Measurements from ENCODE around the gene ACSF3. TPM values are rescaled to one million over a fixed set of nuclear protein-coding genes. Genes with fewer than 3 reads are reported as not detected.

ACSF3 gene
- total and polyA plus RNA-seq, 2 donors (not counting 1 experiment from before 2014, with no cell fraction given): 45.2 to 113 TPM

GRCh38 chr16:89117227-89117974 lies 23.7 kb downstream of the ACSF3 start:
- no peaks in the 10 kb centered on the region for H3K9me3 Mint-ChIP-seq (ENCODE audit: insufficient read depth)
- H3K4me2 ChIP-seq (replicated peaks; ENCODE audit: low read depth, low read length, poor library complexity, severe bottlenecking): no peak overlapping the region
- H3K27me3 Mint-ChIP-seq: no peaks in the 10 kb centered on the region
- ATAC-seq (ENCODE audit: low read depth) (no peak), DNase-seq (no peak)
- no peak overlapping the region for H3K4me3 Mint-ChIP-seq
- H3K27ac Mint-ChIP-seq: peak overlapping the region; percentile 99
- ChIA-PET POLR2A (no interaction called here), CTCF (no interaction called here)
- peaks cover 11% of the 10 kb centered on the region for H3K4me1 Mint-ChIP-seq
- H3K4me3 ChIP-seq (ENCODE audit: control extremely low read depth in 1 of 5, extremely low read depth in 1 of 5, insufficient read depth in 1 of 5, low read depth in 2 of 5, low read length in 4 of 5): no peak overlapping the region
- H3K79me2 ChIP-seq (ENCODE audit: control insufficient read depth, insufficient read depth, low read length): peaks cover 8% of the 10 kb centered on the region
- intact Hi-C loops (cut with micrococcal nuclease): loop anchor here (5.0 kb wide), 1 partner anchor 195 kb away; no protein-coding TSS in a partner anchor
- no peak overlapping the region for H3K9ac ChIP-seq (ENCODE audit: low read length)
- no peak for TF ChIP-seq EZH2 (IDR thresholded peaks at IDR 0.05; ENCODE audit: borderline replicate concordance, insufficient read depth, low read depth, low read length, poor library complexity, severe bottlenecking)
- TF ChIP-seq, protein P1, sequence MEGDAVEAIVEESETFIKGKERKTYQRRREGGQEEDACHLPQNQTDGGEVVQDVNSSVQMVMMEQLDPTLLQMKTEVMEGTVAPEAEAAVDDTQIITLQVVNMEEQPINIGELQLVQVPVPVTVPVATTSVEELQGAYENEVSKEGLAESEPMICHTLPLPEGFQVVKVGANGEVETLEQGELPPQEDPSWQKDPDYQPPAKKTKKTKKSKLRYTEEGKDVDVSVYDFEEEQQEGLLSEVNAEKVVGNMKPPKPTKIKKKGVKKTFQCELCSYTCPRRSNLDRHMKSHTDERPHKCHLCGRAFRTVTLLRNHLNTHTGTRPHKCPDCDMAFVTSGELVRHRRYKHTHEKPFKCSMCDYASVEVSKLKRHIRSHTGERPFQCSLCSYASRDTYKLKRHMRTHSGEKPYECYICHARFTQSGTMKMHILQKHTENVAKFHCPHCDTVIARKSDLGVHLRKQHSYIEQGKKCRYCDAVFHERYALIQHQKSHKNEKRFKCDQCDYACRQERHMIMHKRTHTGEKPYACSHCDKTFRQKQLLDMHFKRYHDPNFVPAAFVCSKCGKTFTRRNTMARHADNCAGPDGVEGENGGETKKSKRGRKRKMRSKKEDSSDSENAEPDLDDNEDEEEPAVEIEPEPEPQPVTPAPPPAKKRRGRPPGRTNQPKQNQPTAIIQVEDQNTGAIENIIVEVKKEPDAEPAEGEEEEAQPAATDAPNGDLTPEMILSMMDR (IDR thresholded peaks at IDR 0.05): no peak
- 97% methylated on average over 26 of the region's 27 CpGs for WGBS (ENCODE audit: insufficient coverage)
- H3K36me3 ChIP-seq (replicated peaks in 1 of 2; ENCODE audit: control extremely low read depth in 1 of 2, control insufficient read depth in 1 of 2, extremely low read depth in 1 of 2, insufficient read depth in 2 of 2, low read length in 1 of 2): peaks cover 3 to 68% of the 10 kb centered on the region in 2 experiments
- no peak overlapping the region for H2AFZ ChIP-seq (ENCODE audit: insufficient read depth, low read depth, low read length, poor library complexity, severe bottlenecking)
- no peaks in the 10 kb centered on the region for H3K9me3 ChIP-seq (ENCODE audit: control extremely low read depth in 1 of 3, control insufficient read depth in 2 of 3, insufficient read depth in 1 of 3, low read length in 2 of 3)
- H4K20me1 ChIP-seq (ENCODE audit: control insufficient read depth, insufficient read depth, low read length, poor library complexity, severe bottlenecking): peaks cover 11% of the 10 kb centered on the region
- no peak overlapping the region for H3K27ac ChIP-seq (ENCODE audit: low read length in 2 of 2)
- H3K27me3 ChIP-seq (replicated peaks in 1 of 4; ENCODE audit: control extremely low read depth in 1 of 4, control insufficient read depth in 3 of 4, insufficient read depth in 4 of 4, low read length in 3 of 4): no peaks in the 10 kb centered on the region
- peaks cover 44 to 45% of the 10 kb centered on the region in 2 donors for H3K4me1 ChIP-seq (ENCODE audit: control insufficient read depth in 2 of 2, insufficient read depth in 2 of 2, low read length in 2 of 2)

- Histone ChIP-seq H3K27ac (ENCODE audit: low read length in 2 of 2) (no peak overlapping the region), H3K4me3 (ENCODE audit: control extremely low read depth in 1 of 5, extremely low read depth in 1 of 5, insufficient read depth in 1 of 5, low read depth in 2 of 5, low read length in 4 of 5) (no peak overlapping the region), H4K20me1 (ENCODE audit: control insufficient read depth, insufficient read depth, low read length, poor library complexity, severe bottlenecking) (peaks cover 11% of the 10 kb centered on the region), H3K4me1 (ENCODE audit: control insufficient read depth in 2 of 2, insufficient read depth in 2 of 2, low read length in 2 of 2) (peaks cover 44 to 45% of the 10 kb centered on the region in 2 donors), H3K27me3 (replicated peaks in 1 of 4; ENCODE audit: control extremely low read depth in 1 of 4, control insufficient read depth in 3 of 4, insufficient read depth in 4 of 4, low read length in 3 of 4) (no peaks in the 10 kb centered on the region), H3K9ac (ENCODE audit: low read length) (no peak overlapping the region), H2AFZ (ENCODE audit: insufficient read depth, low read depth, low read length, poor library complexity, severe bottlenecking) (no peak overlapping the region), H3K4me2 (replicated peaks; ENCODE audit: low read depth, low read length, poor library complexity, severe bottlenecking) (no peak overlapping the region), H3K79me2 (ENCODE audit: control insufficient read depth, insufficient read depth, low read length) (peaks cover 3% of the 10 kb centered on the region), H3K9me3 (ENCODE audit: control extremely low read depth in 1 of 3, control insufficient read depth in 2 of 3, insufficient read depth in 1 of 3, low read length in 2 of 3) (no peaks in the 10 kb centered on the region), H3K36me3 (replicated peaks in 1 of 2; ENCODE audit: control extremely low read depth in 1 of 2, control insufficient read depth in 1 of 2, extremely low read depth in 1 of 2, insufficient read depth in 2 of 2, low read length in 1 of 2) (peaks cover 0 to 63% of the 10 kb centered on the region in 2 experiments)
- ATAC-seq (ENCODE audit: low read depth): no peak
- DNase-seq: no peak
- no peaks in the 10 kb centered on the region for H3K27me3 Mint-ChIP-seq
- peaks cover 16% of the 10 kb centered on the region for H3K4me1 Mint-ChIP-seq
- intact Hi-C loops (cut with micrococcal nuclease): loop anchor here (5.0 kb wide), 1 partner anchor 196 kb away; no protein-coding TSS in a partner anchor
- ChIA-PET POLR2A (no interaction called here), CTCF (interaction anchor here (1.4 kb wide), 1 partner anchor 38 kb away, joined by 3 read pairs; no protein-coding TSS in a partner anchor)
- no peak overlapping the region for H3K4me3 Mint-ChIP-seq
- no peaks in the 10 kb centered on the region for H3K9me3 Mint-ChIP-seq (ENCODE audit: insufficient read depth)
- TF ChIP-seq, protein P1 (IDR thresholded peaks at IDR 0.05): no peak
- no peak for TF ChIP-seq EZH2 (IDR thresholded peaks at IDR 0.05; ENCODE audit: borderline replicate concordance, insufficient read depth, low read depth, low read length, poor library complexity, severe bottlenecking)
- 100% methylated on average over 2 of the region's 19 CpGs for WGBS (ENCODE audit: insufficient coverage)
- H3K27ac Mint-ChIP-seq: peak overlapping the region; percentile 41
Observed at GRCh38 chr16:89117975-89118289, 24.3 kb downstream of the ACSF3 start.

Measured in B cell (primary cell).